GM19035 (cell line): ENCODE data around the gene VEGFD.

Source experiments
- ATAC-seq: cut with Tn5 transposase; IDR thresholded peaks from one replicate; pipeline ENCODE4 v1.9.1; 2021; ENCODE audit not compliant: unreplicated experiment

VEGFD gene

DNA sequence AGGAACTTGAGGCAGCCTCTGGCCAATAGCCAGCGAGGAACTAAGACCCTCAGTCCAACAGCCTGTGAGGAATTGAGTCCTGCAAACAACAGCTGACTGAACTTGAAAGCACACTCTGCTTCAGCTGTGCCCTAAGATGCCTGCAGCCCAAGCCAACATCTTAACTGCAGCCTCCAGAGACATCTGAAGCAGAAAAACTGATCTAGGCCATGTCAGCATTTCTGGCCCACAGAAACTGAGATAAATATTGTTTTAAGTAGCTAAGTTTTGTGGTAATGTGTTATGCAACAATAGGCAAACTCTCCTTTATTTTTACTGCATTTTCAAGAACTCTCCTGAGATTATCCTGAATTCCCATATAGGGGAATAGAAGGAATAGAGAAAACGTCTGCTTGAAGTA, 24.5 kb downstream of the VEGFD start:
- ATAC-seq = no peak

DNA sequence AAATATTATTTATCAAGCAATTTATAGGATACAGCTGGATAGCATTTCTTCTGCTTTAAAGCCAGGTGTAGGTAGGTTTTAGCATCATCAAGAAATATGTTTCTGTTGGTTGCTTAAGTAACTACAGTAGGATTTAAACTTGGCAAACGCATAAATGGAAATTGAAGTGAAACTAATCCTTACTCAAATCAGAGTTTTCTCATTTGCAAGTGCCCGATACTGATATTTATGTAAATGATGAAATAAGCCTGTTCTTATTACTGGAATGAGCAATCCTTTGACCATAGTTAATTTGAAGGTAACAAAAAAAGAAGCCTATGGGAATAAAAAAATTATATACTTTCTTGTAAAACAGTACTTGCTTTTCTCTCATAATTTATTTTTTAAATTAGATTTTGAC, 25.7 kb downstream of the VEGFD start:
- ATAC-seq = no peak

DNA sequence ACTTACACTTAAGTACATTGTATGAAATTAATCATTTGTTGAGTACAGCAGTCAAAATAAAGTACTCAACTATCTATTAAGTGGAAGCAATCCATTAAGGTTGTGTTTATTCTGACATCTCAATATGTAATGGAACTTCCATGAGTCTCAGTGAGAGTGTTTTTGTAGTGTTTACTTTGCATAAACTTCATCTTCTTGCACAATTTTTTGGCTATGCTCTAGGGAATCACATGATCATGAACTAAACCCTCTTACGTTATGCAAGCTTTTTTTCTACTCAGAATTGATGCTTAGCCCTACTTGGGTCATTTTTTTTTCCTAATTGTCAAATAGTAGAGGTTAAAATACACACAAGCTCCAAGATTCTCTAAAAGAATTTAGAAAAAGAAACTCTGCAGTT, 27.8 kb downstream of the VEGFD start:
- no peak for ATAC-seq

DNA sequence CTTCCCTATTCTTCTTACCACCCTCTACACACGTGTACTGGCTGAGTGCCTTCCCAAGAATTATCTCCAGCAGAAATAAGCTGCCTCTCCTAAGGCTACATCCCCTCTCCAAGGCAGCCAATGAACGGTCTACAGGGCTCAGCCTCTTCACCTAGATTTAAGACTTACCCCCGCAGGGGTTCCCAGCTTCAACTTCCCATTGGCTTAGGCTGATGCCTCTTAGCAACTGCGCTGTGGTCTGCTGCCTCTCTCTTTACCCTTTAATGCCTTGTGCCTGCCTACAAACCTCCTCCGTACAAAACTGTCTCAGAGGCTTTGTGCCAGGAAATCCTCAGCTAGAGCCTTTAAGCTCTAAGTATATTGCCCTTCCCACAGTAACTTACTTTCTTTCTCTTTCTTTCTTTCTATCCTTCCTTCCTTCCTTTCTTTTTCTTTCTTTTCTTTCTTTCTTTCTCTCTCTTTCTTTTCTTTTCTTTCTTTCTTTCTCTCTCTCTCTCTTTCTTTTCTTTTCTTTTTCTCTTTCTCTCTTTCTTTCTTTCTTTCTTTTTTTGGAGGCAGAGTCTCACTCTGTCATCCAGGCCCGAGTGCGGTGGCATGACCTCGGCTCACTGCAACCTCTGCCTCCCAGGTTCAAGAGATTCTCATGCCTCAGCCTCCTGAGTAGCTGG, 33.8 kb downstream of the VEGFD start:
- ATAC-seq = no peak

DNA sequence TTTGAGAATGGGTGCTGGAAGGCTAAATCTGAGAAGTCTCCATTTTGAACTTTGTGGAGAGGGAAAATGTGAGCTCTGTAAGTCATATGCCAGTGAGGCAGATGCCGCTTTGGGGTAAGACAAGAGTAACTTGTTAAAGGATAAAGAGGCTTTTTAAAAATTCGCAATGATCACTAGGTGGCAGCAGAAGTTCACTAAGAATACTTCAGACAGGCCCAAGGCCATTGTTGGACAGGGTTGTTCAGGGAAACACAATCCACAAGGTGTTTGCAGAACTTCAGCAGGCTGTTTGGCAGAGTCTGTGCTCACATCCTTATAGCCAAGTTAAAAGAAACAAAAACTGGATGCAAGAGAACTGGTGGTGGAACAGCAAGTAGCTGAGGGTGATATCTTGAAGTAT, 35.2 kb downstream of the VEGFD start:
- ATAC-seq = no peak

DNA sequence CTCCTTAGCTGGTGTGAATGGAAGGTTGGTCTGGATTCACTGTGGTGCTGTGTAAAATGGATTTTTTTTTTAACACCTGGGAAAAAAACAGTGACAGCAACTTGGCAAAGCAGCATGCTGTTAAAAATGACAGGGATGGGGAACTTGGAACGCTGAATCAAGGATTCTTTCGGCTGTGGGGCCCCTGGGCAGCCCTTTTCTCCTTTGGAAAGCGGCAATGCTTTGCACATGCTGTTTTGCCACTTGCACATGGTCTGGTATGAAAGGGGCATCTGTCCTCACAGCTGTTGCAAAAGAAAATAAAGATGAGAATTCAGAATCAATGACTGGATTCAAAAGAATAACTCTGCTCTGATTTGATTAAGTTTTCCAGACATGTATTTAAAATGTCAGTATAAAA, 38.2 kb downstream of the VEGFD start:
- ATAC-seq = no peak

DNA sequence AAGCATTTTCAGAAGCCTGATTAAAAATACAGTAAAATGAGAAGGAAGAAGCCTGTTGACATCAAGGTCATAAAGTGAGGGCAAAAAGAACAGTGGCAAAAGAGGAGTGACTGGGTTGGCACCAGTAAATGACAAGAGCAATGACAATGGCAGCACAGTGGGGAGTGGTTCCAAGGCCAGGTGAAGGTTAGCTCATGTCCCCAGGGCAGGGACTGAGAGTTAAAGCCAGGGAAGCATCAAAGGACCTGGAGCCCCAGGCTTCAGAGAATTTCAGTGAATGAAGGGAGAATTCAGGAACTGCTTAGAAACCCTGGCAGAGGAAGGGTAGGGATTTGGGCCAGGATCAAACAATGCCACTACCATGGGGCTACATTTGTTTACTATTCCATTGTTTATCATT, 40.1 kb downstream of the VEGFD start:
- no peak for ATAC-seq

DNA sequence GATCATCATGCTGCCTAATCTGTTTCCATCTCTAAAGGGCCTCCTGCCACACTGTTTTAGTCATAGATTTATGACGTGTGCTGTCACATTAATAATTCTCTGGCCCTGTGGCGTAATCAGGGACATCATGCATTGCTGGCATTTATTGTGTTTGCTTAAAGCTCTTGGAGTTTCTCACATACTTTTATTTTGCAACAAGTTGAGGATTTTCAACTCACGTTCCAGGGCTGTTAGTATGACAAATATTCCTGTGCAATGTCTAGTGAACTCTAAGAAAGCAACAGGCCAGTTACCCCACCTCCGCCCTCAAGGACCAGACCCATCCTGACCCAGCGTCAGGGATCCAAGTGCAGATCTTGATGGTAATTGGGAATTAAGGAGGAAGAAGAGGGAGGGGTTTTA, 41.1 kb downstream of the VEGFD start:
- ATAC-seq = no peak

DNA sequence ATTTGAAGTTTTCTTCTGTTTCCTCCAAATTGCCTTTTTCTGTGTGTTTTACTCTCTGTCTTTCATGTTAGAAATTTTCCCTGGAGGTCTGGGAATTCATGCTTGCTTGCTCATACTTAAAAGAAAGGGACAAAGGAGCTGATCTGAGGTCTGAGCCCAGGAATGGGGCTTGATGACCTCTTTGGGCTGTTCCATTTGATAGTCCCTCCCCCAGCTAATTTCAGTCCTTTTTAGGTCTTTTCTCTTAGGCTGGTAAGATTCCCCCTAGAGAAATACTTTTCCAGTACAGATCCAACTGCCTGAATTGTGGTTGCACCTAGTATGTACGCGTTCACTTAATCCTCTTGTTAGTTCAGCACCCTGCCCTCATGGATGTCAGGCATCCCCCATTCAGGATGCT, 43.3 kb downstream of the VEGFD start:
- ATAC-seq = no peak

DNA sequence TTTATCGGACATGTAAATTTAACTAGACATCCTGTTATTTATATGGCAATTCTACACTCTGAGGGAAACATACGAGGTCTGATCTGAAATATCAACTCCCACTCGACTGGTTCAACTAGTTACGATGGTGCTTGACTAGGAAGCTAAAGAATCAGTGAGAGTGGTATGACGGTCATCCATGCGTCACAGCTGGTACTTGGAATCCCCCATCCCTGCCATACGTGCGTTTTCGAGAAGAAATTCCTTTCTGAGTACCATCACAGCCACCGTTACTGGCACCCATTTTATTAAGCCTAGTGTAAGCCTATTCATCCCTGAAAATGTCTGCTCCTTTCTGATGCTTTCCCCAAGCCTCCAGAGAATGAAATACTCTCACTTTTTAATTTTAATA, 48.2 kb downstream of the VEGFD start:
- ATAC-seq = peak; percentile 6

DNA sequence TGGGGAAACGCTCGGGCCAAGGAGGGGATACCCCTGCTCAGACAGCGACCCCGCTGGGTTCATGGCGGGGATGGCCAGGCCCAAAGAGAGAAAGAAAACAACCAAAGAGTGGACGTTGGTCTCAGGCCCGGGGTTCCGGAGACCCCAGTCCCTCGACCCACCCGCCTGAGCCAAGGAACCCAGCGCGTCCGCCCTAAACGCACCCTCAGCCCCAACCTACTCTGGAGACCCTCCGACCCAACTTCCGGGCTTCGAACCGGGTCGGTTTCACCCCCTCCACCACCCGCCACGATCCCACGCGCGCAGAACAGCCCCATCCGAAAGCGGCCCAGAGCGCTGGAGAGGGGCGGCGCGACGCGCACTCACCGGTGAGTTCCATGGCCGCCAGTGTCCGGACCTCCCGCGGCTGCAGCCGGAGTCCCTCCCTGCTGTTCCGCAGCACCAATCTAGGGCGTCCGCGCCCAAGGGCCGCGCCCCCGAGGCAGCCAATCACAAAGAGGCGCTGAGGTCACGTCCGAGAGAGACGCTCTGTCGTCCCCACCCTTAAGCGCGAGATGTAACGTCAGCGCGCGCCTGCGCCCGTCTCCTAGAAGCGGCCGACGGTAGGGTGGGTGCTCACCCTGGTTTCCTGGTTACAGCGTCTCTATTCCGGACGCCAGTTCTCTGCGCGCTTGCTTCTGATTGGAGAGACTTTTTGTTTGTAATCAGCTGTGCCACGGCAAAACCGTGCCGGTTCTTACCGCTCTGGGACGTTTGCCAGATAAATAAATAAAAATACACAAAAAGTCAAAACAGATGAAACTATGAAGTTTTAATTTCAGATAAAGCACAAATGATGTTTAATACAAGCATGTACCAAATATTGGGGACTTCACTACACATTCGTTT, 48.8 kb downstream of the VEGFD start, which contains the start of gene PIGA:
PIGA (minus strand) TSS at position 389 of the 888 bp plus-strand sequence. CDS start 3,593 bp downstream, outside the sequence.
- peak; percentile 99 for ATAC-seq

DNA sequence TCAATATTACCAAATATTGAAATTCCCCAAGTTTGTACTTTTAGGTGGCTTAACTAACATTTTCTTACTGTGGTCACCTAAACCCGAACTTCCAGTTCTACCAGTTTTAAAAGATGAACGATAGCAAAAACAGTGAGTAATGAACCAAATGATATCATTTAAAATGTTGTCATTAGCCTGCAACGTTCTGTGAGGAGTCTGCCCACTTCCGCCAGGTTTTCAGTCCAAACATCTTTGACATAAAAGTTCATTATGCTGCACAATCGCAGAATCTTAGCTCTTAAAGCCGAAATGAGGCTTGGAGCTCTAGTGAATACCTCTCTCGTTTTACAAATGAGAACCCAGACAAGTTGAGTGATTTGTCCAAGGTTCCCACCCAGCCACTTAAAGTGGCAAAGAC, 49.7 kb downstream of the VEGFD start:
- no peak for ATAC-seq

DNA sequence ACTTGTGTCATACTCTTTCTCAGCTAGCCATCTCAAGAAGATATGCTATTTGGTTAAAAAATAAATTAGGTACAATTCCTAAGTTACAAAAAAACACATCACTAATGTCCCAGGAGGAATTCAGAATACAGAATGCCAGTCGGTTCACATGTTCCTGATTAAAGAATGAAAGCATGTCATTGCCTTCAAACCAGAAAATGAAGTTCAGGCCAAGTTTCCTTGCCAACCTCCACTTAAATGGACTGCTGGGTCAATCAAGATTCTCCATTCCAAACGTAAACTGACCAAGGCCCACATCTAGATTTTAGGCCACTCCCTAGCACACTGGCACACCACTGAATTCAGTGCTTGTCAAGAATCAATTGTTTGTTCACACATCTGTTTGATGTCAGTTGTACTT, 55.4 kb downstream of the VEGFD start:
- ATAC-seq = no peak

DNA sequence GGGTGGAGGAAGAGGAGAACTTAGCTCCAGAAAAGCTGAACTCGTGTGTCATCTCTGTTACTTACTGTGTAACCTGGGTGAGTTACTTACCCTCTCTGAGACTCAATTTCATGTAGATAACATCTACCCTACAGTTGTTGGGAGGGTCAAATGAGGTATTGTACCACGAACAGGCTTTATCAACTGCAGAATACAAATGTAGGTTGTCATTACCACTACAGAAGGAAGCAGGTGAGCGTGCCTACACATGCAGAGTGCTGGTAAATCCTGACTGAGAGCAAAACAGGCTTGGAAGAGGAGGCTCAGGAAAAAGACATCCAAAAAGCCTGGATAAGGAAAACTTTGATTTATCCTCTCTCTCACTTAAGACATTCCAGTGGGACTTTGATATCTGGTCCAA, 56.1 kb downstream of the VEGFD start:
- ATAC-seq = no peak

DNA sequence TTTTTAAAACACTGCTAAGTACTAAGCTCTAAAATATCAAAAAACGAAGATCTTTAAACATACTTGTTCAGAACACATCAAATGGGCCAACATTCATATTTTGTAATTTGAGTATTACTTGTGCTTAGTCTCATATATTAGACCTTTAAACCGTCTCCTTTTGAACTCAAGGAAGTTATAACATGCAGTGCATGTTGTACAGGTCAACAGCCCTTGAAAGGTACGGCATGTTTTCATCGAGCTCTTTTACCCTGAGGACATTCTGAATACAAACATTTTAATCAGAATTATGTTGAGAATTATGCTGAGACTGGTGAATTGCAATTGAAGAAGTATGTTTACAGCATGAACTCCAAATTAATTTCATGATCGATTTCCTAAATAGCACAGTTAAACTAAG, 61.7 kb downstream of the VEGFD start:
- ATAC-seq = no peak

DNA sequence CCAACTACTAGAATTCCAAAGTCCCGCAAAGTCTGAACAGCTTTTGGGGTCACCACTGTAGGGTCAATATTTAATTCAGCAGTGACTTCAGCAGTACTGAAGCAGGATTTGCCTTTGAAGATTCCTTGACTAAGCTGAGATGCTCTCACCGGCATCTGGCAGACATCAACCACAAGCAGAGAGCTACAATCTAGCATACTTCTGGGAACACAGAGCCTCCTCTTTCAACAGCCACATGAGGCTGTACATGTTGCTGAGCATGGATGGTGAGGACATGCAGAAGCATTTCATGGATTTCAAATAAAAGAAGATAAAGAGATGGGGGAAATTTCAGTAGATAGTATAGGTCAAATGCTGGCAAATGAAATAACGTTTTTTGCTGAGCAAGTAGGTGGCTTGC, 62.1 kb downstream of the VEGFD start:
- no peak for ATAC-seq

DNA sequence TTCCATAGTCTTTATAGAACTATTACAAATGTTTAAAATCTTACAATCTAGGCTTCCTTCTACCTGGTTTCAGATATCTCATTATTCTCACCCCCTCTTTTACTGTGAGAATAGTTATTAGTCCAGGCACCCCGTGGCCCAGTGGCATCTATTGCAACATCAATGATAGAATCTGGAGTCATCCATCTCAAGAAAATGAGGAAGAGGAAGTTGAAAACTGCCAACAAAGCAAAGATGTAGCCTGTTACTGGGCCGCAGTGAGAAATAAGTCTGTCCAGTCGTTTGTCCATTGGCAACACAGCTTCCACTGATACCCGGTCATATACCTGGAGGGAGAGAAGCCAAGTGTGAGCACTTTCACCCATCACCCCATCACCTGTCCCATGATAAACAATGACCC, 62.8 kb downstream of the VEGFD start:
- ATAC-seq = no peak

DNA sequence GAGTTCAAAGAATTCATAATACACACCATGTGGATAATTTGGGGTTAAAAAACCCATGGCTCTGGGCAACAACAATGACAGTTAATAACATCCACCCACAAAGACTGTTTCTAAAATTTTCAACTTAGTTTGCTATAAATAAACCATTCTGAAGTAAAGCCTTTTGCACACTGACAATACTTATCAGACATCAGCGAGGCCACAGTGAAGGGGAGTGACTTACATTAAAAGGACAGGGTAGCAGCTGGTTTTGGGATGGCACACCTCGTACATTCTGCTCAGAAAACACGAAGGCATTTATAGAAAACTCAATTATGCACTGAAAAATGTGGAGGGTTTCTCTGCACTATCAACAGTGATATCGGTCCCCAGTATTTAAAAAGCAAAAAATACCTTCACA, 63.9 kb downstream of the VEGFD start:
- ATAC-seq = no peak

DNA sequence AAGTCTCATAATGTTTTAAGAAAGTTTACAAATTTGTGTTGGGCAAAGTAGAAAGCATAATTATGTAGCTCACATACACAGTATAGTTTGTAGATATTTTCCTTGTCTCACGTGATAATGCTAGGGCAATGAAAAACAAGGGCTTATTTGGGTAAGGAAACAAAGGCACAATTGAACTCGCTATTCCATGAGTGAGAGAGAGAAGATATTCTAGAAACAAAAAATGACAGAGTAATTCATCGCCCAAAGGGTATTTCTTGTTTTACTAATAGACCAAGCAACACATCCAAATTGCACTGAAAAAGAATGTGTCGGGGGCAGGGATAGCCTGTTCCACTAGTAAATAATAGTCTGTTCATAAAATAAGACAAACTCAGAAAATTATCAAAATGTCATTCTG, 65.1 kb downstream of the VEGFD start:
- ATAC-seq = no peak

DNA sequence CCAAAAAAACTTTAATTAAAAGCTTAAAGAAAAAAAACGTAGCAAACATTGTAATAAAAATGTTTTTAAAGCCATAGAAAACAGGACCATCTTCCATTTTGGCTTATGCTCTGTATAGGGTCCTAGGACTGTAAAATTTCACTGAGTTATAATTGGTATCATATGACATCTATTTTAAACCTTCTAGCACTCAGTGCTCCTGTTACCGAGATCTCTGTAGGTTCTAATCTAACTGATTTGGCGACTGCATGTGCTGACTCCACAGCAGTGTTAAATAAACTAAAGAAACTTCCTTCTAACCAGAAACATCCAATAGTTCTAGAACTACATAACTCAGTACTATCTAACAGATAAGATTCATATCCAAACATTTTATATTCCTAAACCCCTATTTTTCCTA, 68.7 kb downstream of the VEGFD start, which contains the start of gene ASB11:
ASB11 (minus strand) TSS at position 132 of the 400 bp plus-strand sequence; CDS start at position 97, 35 bp downstream.
- ATAC-seq = no peak

DNA sequence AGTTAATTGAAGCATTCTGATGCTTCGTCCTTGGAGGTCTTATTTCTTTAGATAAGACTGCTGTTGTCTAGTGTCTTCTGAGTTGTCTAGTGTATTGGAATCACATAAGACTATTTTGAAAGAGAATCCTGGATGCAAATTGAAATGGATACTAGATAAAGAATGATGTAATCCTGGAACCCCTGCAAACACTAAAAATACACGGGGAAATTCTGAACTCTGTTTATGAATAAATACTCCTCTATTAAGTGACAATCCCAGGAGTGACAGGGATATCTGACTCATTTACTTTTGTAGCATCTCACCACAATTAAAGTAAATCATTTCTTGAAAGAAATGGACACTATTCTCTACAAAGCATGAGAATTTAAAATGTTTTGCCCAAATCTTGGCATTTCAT, 69.7 kb downstream of the VEGFD start:
- no peak for ATAC-seq

DNA sequence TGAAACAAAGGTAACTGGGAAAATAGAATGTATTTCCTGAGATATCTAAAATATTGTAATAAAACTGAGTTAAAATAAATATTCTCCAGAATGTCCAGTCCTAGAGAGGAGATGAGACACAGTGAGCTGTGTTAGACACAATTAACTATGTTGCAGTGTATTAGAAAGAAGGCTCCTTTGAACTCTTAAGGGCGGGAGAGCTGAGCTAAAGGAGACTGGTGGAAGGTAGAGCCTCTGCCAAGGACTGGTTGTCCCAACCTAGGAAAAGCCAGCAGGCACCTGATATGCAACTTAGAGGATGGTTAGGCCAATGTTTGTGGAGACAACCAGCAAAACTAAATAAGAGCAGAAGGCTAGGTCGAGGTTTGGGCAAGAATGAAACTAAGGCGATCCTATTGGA, 73.1 kb downstream of the VEGFD start:
- ATAC-seq = no peak
